Activated CD8-positive, alpha-beta memory T cell treated with anti-CD3 and anti-CD28 coated beads, Interleukin-2, amount 50 U/mL, for 1 hour (primary cell): ENCODE data around the gene BEAN1.

ENCODE experiments used
- DNase-seq: peaks from one replicate; pipeline ENCODE4 v3.0.0-alpha.2; 2020; ENCODE audit errors: extremely low read depth

BEAN1 gene

DNA sequence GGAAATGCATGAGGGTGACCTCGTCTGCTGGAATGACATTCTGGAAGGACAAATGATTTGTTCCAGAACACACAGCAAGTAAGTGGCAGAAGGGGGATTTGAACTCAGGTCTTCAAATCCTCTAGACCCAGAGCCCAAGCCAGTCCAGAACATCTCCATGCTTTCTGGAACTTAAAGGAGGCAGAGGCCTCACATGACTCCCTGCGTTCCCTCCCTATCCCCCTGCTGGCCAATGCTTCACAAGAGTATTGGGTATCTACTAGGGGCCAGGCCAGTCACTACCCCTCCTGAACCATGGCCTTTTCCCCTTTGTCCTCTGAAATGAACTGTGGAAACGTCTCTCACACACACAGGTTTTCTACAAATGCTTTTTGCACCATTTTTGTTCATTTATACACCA, 7.6 kb upstream of the BEAN1 start:
- DNase-seq: no peak

DNA sequence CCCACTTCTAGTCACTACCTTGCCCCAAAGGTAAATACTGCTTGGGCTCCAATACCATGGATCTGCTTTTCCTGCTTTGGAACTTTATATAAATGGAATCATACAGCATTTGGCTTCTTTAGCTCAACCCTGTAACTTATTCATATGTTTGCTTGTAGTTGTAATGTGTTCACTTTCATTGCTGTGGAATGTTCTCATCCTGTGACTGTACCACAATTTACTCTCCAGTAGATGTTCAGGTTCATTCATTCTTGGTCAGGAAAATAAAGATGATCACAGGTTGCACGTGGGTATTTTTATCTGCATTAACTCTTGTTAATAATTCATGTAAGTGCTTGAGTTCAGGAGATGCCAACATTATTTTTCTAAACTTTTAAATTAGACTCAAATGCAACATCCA, 6.7 kb upstream of the BEAN1 start:
- DNase-seq: no peak

- no peak for DNase-seq
Measured at GRCh38 chr16:66421891-66422290, 5.2 kb upstream of the BEAN1 start.

DNA sequence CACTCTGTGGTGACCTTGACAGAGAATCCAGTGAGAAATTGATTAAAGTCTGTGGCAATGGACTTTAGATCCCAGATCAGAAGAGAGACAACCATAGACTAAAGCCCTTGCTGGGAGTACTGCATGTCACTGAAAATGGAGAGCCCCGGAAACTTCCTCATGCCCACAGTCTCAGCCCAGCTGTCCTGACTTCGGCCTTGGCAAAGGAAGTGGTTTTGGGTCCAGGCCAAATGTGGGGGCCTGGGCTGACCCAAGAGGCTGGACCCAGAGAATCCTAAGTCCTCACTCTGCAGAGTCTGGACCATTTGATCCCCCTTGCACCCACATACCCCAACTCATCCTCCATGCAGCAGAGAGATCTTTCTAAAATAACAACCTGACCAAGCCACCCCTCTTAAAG, 4.7 kb upstream of the BEAN1 start:
- no peak for DNase-seq

DNA sequence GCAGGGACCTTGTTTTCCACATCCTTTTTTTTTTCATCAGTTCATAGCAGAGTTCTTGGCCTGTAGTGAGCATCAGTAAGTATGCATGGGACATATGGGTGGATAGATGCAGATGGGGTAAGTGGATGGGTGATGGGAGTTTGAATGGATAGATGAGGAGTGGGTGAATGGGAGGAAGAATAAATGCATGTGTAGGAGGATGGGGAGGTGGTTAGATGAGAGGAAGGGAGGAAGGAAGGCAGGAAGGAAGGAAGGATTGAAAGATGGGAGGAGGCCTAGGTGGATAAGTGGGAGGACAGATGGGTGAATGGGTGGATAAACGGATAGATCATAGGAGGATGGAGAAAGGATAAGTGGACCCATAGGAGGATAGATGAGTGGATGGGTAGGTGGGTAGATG, 3.9 kb upstream of the BEAN1 start:
- DNase-seq: no peak

GRCh38 chr16:66425651-66426050, 1.4 kb upstream of the BEAN1 start:
- no peak for DNase-seq

GRCh38 chr16:66426112-66427035, 721 bp upstream of the BEAN1 start:
- DNase-seq: no peak

DNA sequence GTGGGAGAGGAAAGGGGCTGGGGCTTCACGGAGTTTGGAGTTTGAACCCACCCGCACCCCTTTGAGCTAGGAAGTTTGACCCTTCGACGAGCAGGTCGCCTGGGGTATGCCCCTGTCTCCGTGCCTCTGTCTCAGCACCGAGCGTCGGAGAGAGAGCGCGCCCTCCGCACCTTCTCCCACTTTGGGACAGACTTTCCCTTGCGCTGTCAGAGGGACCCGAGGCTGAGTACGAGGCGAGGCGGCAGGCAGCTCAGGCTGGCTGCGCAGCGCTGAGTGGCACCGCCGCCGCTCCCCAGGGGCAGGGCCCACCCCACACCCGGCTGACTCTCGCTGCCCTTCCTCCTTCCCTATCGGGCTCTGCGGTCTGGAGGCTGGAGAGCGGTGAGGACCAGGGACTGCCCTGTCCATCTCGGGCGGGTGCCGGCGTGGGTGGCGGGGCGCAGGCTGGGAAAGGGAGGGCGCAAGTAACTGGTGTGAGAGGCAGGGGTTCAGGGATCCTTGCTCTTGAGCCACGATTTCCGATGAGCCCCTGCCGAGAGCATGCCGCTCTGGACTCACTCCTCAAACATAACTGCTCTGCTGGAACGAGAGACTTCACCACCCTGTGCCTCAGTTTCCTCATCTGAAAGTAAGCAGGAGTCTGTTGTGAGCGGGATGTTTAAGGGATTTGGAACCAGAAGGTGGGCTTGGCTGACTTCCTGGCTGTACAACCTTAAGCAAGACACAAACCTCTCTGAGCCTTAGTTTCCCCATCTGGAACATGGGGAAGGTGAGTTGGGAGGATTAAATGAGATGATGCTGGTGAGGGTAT, 981 bp downstream of the BEAN1 start:
- no peak for DNase-seq

DNA sequence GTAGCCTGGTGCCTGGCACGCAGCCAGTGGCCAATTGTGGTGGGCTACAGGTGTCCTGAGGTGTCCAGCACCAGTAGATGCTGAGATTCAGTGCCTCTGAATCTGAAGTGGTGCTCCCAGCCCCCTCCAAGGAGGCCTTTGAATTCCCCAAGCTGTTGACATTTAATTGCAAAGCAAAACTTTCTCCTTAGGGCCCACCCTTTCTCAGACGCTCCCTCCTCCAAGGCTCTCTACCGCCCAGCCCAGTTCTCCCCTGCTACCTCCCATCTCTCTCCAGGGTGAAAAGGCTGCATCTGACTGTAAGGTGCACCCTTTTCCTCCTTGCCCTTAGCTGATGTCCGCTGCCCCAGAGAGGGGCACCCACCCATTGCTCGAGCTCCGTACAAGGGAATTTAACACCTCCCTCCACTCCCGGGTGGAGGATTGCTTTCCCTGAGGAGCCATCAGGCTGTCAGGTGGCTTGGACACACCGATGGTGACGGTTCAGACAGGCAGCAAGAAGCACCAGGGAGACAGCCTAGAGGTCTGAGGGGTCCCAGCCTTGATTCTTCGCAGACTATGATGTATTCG, 1.7 kb downstream of the BEAN1 start:
- DNase-seq: no peak

DNA sequence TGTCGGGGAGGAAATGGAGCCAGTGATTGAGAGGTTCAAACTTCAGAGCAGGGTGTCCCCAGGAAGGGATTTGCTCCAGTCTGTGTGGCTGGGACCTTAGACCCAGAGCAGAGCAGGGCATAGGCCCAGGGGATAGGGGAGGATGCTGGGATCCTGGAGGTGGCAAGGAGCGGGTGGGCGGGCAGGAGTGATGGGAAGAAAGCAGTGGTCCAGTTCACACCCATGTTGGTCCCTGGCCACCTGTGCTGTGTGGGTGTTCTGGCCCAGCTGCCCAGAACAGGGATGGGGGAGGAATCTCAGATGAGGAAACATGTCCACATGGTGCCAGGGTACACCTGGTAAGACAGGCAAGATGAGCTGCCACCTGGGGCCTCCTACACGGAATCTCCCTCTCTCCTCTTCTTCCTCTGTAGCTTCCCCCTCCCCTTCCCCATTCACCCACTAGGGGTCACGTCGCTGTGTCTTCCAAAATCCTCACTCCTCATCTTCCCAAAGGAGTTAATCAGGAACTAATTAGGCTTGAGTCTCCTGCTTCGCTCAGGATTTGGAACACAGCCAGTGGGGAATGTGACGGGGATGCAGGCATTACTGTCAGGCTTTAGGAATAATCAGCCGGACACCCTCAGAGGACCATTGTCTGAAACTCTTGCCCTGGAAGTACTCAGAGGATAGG, 2.3 kb downstream of the BEAN1 start:
- DNase-seq: no peak

DNA sequence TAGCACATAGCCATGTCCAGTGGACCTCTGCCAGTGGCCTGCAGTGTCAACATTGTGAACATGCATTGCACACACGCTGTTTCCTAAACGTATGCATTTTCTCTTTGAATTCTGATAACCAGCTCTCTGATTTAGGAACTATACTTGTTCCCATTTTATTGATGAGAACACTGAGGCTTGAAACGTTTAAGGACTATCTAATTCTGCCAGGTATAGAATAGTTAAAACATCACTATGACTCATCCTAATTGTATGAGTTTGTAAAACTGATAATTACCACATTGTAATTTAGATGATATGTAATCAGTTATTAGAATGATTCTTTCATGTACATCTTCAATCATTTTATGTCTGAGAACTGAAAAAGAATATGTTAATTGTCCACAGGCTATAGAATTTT, 3.1 kb downstream of the BEAN1 start:
- DNase-seq: no peak

DNA sequence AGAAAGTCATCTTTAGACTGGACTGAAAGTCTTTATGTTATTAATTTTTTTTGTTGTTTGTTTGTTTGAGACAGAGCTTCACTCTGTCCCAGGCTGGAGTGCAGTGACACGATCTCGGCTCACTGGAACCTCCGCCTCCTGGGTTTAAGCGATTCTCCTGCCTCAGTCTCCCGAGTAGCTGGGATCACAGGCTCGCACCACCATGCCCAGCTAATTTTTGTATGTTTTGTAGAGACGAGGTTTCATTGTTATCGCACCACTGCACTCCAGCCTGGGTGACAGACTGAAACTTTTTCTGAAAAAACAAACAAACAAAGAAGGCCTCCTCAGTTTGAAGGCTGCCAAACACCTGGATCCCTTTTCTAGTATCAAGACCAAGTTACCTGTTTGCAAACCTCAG, 4.7 kb downstream of the BEAN1 start:
- no peak for DNase-seq

GRCh38 chr16:66432429-66432828, 5.3 kb downstream of the BEAN1 start:
- no peak for DNase-seq

GRCh38 chr16:66434619-66435430, 7.7 kb downstream of the BEAN1 start:
- DNase-seq: no peak

- DNase-seq: no peak
Measured at GRCh38 chr16:66435896-66436295, 8.8 kb downstream of the BEAN1 start.

GRCh38 chr16:66437391-66437945, 10.4 kb downstream of the BEAN1 start:
- DNase-seq: no peak

GRCh38 chr16:66438536-66438935, 11.4 kb downstream of the BEAN1 start:
- no peak for DNase-seq

DNA sequence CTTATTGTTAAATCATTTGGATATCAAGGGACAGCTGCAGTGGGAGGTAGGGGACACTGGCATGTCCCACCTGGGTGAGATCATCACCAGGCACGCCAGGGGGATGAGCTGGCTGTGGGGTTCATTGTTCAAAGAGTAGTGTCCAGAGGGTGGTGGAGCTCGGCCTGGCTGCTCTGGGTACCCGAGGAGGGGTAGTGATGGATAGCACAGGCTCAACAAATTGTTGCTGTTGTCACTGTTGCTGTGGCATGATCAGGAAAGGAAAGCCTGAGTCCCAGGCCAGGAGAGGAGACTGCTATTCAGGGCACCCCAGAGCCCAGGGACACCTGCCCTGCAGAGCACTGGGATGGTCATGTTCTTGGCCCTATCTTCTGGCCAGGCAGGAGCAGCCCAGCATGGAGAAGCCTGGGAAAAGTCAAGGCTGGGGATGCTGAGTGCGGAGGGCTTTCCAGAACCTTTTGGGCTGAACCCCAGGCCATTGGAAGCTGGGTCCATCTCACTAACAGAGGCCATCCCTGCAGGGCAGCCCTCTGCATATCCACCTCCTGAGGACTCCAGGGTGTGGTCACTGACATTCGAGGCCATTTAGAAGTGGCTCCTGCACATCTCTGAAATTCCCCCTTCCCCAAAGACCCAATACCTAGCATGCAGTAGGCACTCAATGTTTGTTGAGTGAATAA, 12.1 kb downstream of the BEAN1 start:
- no peak for DNase-seq

DNA sequence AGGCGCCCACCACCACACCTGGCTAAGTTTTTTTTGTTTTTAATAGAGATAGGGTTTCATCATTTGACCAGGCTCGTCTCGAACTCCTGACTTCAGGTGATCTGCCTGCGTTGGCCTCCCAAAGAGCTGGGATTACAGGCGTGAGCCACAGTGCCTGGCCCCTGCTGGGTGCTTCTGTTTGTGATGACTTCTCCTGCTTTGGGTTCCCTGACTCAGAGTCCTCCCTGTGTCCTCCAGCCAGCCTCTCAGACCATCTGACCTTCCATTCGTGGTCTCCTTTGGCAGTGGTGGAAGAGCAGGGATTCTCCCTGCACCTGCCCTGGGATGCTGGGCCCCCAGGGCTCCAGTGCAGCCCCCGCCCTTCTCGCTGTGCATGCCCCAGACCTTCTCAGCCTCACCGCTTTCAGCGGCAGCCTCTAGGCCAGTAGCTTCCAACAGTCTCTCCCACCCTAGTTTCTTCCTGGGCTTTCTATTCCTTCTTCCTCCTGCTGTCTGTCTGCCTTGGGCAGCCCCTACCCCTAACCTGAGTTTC, 13.2 kb downstream of the BEAN1 start:
- DNase-seq: no peak

- DNase-seq: no peak
Measured at GRCh38 chr16:66440970-66441369, 13.9 kb downstream of the BEAN1 start.
